CD14-positive monocyte (primary cell): Measurements from ENCODE around the gene SLC6A18. TPM values are rescaled to one million over a fixed set of nuclear protein-coding genes. Genes with fewer than 3 reads are reported as not detected.

Experiments used
- DNase-seq, 3 donors: peaks; one replicate each; pipeline ENCODE4 v3.0.0-alpha.2; 2011 to 2022
- H2AFZ ChIP-seq: 2 replicates; pipeline ENCODE4 v1.6.0; 2012; ENCODE audit warnings: mild to moderate bottlenecking, low read depth, low read length, inconsistent platforms; ENCODE audit not compliant: insufficient read depth, poor library complexity, severe bottlenecking
- H3K27ac ChIP-seq, 2 donors: 1 replicate in 1 of 2; 2 replicates in 1 of 2; pipeline ENCODE4 v1.5.1; 2012 to 2013; ENCODE audit warnings: low read length in 2 of 2, control low read depth in 1 of 2, inconsistent platforms in 1 of 2, low read depth in 1 of 2, mild to moderate bottlenecking in 1 of 2
- H3K27me3 ChIP-seq, 2 donors: one replicate each; pipeline versions ENCODE4 v1.6.0 to v1.6.1; 2011 to 2013; ENCODE audit warnings: low read length in 2 of 2; ENCODE audit not compliant: control insufficient read depth in 2 of 2, insufficient read depth in 2 of 2
- H3K36me3 ChIP-seq, 2 donors: replicated peaks in 1 of 2; 1 replicate in 1 of 2; 2 replicates in 1 of 2; pipeline versions ENCODE4 v1.5.1 to v1.6.1; 2012 to 2013; ENCODE audit warnings: low read length in 2 of 2, control low read depth in 1 of 2, inconsistent platforms in 1 of 2, mild to moderate bottlenecking in 1 of 2; ENCODE audit not compliant: insufficient read depth in 2 of 2, control insufficient read depth in 1 of 2
- H3K4me1 ChIP-seq, 2 donors: 1 replicate in 1 of 2; 2 replicates in 1 of 2; pipeline versions ENCODE4 v1.5.1 to v1.6.1; 2012 to 2013; ENCODE audit warnings: low read length in 2 of 2, control low read depth in 1 of 2, inconsistent platforms in 1 of 2, mild to moderate bottlenecking in 1 of 2, moderate library complexity in 1 of 2; ENCODE audit not compliant: insufficient read depth in 2 of 2, control insufficient read depth in 1 of 2
- H3K4me2 ChIP-seq: replicated peaks from 2 replicates; pipeline ENCODE3; 2012; ENCODE audit warnings: low read length, moderate library complexity, mild to moderate bottlenecking; ENCODE audit not compliant: poor library complexity, severe bottlenecking; ENCODE audit errors: extremely low read depth
- H3K4me3 ChIP-seq, 3 experiments: fragments of 200-600 bp in 1 of 3; sonication (generic) in 1 of 3; replicated peaks in 1 of 3; 1 replicate in 2 of 3; 2 replicates in 1 of 3; pipeline ENCODE4 v1.5.1; 2011 to 2013; ENCODE audit warnings: low read length in 3 of 3, mild to moderate bottlenecking in 3 of 3, control low read depth in 2 of 3, low read depth in 2 of 3, inconsistent platforms in 1 of 3, moderate library complexity in 1 of 3
- H3K79me2 ChIP-seq: 2 replicates; pipeline ENCODE4 v1.6.0; 2012; ENCODE audit warnings: mild to moderate bottlenecking, control low read depth, inconsistent platforms, low read length, moderate library complexity; ENCODE audit not compliant: insufficient read depth
- H3K9ac ChIP-seq: 2 replicates; pipeline ENCODE4 v1.6.0; 2017; ENCODE audit warnings: low read length, mild to moderate bottlenecking; ENCODE audit not compliant: insufficient read depth, poor library complexity, severe bottlenecking
- H3K9me3 ChIP-seq, 2 donors: replicated peaks in 1 of 2; 1 replicate in 1 of 2; 2 replicates in 1 of 2; pipeline versions ENCODE4 v1.5.1 to v1.6.1; 2012 to 2013; ENCODE audit warnings: low read length in 2 of 2, control low read depth in 1 of 2; ENCODE audit not compliant: control insufficient read depth in 1 of 2, insufficient read depth in 1 of 2
- H4K20me1 ChIP-seq: 2 replicates; pipeline ENCODE4 v1.6.0; 2012; ENCODE audit warnings: mild to moderate bottlenecking, low read length, control low read depth, moderate library complexity; ENCODE audit not compliant: insufficient read depth
- H3K27ac Mint-ChIP-seq, 7 donors: one replicate each; pipeline ENCODE4 v1.8.0; 2020; ENCODE audit warnings: mild to moderate bottlenecking in 7 of 7, mixed read lengths in 7 of 7, moderate library complexity in 6 of 7, inconsistent platforms in 2 of 7
- H3K27me3 Mint-ChIP-seq, 3 donors: one replicate each; pipeline ENCODE4 v1.8.0; 2021 to 2022; ENCODE audit warnings: low read depth in 3 of 3, mild to moderate bottlenecking in 3 of 3, mixed read lengths in 3 of 3, moderate library complexity in 3 of 3, inconsistent platforms in 1 of 3
- H3K36me3 Mint-ChIP-seq, 2 donors: one replicate each; pipeline ENCODE4 v1.8.0; 2020; ENCODE audit warnings: mixed read lengths in 2 of 2, inconsistent platforms in 1 of 2, mild to moderate bottlenecking in 1 of 2
- H3K4me1 Mint-ChIP-seq: one replicate; pipeline ENCODE4 v1.8.0; 2020; ENCODE audit warnings: mild to moderate bottlenecking, mixed read lengths
- H3K4me3 Mint-ChIP-seq, 2 donors: one replicate each; pipeline ENCODE4 v1.8.0; 2020; ENCODE audit warnings: mild to moderate bottlenecking in 2 of 2, mixed read lengths in 2 of 2, moderate library complexity in 1 of 2
- H3K9me3 Mint-ChIP-seq, 7 donors: one replicate each; pipeline ENCODE4 v1.8.0; 2020 to 2022; ENCODE audit warnings: mixed read lengths in 7 of 7, mild to moderate bottlenecking in 6 of 7, moderate library complexity in 6 of 7, inconsistent platforms in 2 of 7
- WGBS: methylation state at CpG from one replicate; pipeline ENCODE4 v1.1.5; 2013; ENCODE audit warnings: missing lambda C conversion rate; ENCODE audit not compliant: insufficient coverage; 5-methylcytosine and 5-hydroxymethylcytosine counted together
- intact Hi-C, 2 donors: fragments of 100-400 bp; cut with micrococcal nuclease; formaldehyde crosslinking; loops; one replicate each; pipeline versions ENCODE4 v1.15.0 to v1.15.1; 2023
- polyA plus RNA-seq, 3 donors: library from polyadenylated mRNA; depleted of rRNA in 1 of 3; unstranded in 2 of 3; stranded (reverse) in 1 of 3; fragments of 300-500 nt in 2 of 3; fragments of >200 nt in 1 of 3; fragmentation: Illumina TruSeq in 2 of 3; gene quantifications; 1 replicate in 2 of 3; 2 replicates in 1 of 3; pipeline ENCODE4 v1.2.3, GENCODE V29; 2012 to 2021
- TF ChIP-seq, protein P1 (sequence below): fragments of 200-600 bp; IDR thresholded peaks from one replicate; pipeline ENCODE4 v1.8.0; 2022; ENCODE audit warnings: antibody characterized with exemption, mild to moderate bottlenecking

SLC6A18 gene
- polyA plus RNA-seq, 3 donors = not detected

DNA sequence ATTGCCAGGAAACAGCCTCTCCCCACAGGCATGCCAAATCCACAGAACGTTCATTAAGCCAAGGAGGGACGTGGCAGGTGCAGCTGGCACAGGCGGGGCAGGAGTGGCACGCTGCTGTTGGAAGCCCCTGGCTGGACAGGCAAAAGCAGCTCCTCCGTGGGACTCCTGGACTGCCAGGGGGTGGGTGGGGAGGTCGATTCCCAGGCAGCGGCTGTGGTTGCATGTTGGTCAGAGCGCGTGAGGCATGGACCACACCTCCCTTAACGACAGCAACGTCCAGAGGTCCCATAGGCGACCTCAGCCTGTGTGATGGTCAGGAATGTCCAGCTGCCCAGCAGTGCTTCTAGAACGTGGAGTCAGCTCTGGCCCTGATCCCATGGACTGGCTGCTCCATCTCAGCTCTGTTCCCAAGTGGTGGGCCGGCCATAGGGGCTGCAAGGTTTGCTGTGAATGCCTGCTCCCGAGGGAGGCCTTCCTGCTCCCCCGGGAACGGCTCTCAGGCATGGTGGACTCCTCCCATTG is 16.9 kb upstream of the SLC6A18 start:
- Histone ChIP-seq H3K9me3 (no peaks in the 10 kb centered on the region), H3K79me2 (no peaks in the 10 kb centered on the region), H3K36me3 (no peaks in the 10 kb centered on the region), H2AFZ (no peak overlapping the region), H4K20me1 (no peaks in the 10 kb centered on the region), H3K27ac (no peak overlapping the region), H3K4me3 (no peak overlapping the region), H3K4me1 (no peaks in the 10 kb centered on the region), H3K27me3 (no peaks in the 10 kb centered on the region), H3K4me2 (no peak overlapping the region), H3K9ac (no peak overlapping the region)
- WGBS = 84% methylated on average over 16 of the region's 17 CpGs
- intact Hi-C loops = no loop called here
- no peak overlapping the region for H3K4me3 Mint-ChIP-seq
- peaks cover 3 to 9% (median 4%) of the 10 kb centered on the region in 3 donors for H3K27me3 Mint-ChIP-seq
- TF ChIP-seq, protein P1, sequence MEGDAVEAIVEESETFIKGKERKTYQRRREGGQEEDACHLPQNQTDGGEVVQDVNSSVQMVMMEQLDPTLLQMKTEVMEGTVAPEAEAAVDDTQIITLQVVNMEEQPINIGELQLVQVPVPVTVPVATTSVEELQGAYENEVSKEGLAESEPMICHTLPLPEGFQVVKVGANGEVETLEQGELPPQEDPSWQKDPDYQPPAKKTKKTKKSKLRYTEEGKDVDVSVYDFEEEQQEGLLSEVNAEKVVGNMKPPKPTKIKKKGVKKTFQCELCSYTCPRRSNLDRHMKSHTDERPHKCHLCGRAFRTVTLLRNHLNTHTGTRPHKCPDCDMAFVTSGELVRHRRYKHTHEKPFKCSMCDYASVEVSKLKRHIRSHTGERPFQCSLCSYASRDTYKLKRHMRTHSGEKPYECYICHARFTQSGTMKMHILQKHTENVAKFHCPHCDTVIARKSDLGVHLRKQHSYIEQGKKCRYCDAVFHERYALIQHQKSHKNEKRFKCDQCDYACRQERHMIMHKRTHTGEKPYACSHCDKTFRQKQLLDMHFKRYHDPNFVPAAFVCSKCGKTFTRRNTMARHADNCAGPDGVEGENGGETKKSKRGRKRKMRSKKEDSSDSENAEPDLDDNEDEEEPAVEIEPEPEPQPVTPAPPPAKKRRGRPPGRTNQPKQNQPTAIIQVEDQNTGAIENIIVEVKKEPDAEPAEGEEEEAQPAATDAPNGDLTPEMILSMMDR = no peak
- peaks cover 0 to 4% (median 0%) of the 10 kb centered on the region in 7 donors for H3K9me3 Mint-ChIP-seq
- no peaks in the 10 kb centered on the region for H3K36me3 Mint-ChIP-seq
- H3K4me1 Mint-ChIP-seq = no peaks in the 10 kb centered on the region
- no peak overlapping the region for H3K27ac Mint-ChIP-seq
- DNase-seq = no peak

DNA sequence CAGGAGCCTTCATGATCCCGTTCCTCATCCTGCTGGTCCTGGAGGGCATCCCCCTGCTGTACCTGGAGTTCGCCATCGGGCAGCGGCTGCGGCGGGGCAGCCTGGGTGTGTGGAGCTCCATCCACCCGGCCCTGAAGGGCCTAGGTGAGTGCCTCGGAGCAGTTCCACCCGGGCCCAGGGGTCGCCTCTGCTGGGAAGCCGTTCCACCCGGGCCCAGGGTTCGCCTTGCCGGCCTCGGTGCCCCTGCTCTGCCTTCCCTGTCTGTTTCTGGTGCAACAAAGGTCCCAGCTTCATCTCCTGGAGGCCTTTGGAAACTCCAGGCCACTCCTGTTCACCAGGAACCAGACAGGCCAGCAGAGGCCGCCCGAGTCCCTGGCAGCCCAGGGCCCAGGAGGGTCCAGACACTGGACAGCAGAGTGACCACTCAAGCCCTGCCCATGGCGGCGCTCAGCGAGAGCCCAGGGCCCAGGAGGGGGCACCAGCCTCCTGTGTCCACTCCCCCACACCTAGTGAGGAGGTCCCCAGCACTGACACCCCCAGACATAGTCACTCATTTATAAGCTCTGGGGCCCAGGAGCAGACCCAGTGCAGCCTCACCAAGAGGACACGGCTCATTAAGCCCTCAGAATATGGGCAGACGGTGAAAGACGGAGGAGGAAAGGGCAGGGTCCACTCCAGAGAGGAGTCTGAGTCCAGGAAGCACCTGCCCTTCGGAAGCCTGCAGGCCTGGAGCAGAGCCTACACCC is 16.3 kb upstream of the SLC6A18 start:
- Mint-ChIP-seq H3K36me3 (no peaks in the 10 kb centered on the region), H3K27me3 (peaks cover 3 to 9% (median 4%) of the 10 kb centered on the region in 3 donors), H3K9me3 (peaks cover 0 to 6% (median 0%) of the 10 kb centered on the region in 7 donors), H3K4me3 (no peak overlapping the region), H3K27ac (no peak overlapping the region), H3K4me1 (no peaks in the 10 kb centered on the region)
- Histone ChIP-seq H3K4me3 (no peak overlapping the region), H3K9ac (no peak overlapping the region), H4K20me1 (no peaks in the 10 kb centered on the region), H3K27ac (no peak overlapping the region), H3K4me2 (no peak overlapping the region), H3K4me1 (no peaks in the 10 kb centered on the region), H3K27me3 (no peaks in the 10 kb centered on the region), H3K36me3 (no peaks in the 10 kb centered on the region), H3K9me3 (no peaks in the 10 kb centered on the region), H2AFZ (no peak overlapping the region), H3K79me2 (no peaks in the 10 kb centered on the region)
- WGBS = 96% methylated on average over 22 of the region's 24 CpGs
- intact Hi-C loops = no loop called here
- DNase-seq = no peak
- TF ChIP-seq, protein P1 = no peak
